Dedifferentiated amniotic fluid mesenchymal stem cell (primary cell): ENCODE measurements around the gene PLA2G4A.
"Not testable (repeated sequence)": the region's sequence is repeated elsewhere in the genome, so short reads cannot be mapped to it uniquely, and the experiment has no call there.

Experiments
- DNase-seq: peaks from one replicate; pipeline ENCODE4 v3.0.0-alpha.2; 2016; ENCODE audit errors: extremely low spot score

PLA2G4A gene

GRCh38 chr1:186873687-186874086, 44.9 kb downstream of the PLA2G4A start:
- DNase-seq: no peak

- DNase-seq: no peak
Observed at GRCh38 chr1:186875896-186876835, 47.4 kb downstream of the PLA2G4A start.

GRCh38 chr1:186878356-186878755, 49.6 kb downstream of the PLA2G4A start:
- DNase-seq: no peak

DNA sequence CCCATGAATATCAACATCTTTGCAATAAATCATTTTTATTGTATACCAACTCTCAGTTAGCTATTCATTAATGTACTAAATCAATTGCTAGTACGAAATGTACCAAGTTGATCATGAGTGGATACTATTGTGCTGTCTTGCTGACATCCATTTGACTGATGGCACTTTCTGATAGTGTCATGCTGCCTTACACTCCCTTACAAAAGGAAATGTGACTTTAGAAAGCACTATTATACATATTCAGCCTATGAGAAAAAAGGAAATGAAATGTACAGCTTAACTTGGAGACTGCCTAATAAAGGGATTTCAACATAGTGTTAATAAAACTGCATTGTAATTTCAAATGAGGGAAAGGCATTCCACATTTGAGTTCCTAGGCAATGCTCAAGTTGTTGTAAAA, 52.2 kb downstream of the PLA2G4A start:
- DNase-seq: no peak

- DNase-seq: no peak
Observed at GRCh38 chr1:186882372-186883134, 53.8 kb downstream of the PLA2G4A start.

DNA sequence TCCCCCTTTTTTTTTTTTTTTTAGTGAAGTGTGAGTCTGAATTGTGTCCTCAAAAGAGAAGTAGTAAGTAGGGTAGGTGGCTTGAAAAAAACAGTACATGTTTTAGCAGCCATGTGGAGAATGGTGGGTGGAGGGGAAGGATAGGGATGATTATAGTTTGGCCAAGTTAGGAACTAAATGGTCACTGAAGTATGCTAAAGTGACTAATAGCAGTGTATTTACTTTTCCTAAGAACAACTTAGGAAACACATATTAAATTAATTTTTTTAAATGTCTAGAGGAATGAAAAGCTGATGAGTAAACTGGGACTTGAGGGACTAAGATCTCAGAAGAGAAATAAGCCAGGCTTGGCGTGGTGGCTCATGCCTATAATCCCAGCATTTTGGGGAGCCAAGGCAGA, 55.5 kb downstream of the PLA2G4A start:
- no peak for DNase-seq

- DNase-seq: no peak
Observed at GRCh38 chr1:186887203-186887602, 58.5 kb downstream of the PLA2G4A start.

DNA sequence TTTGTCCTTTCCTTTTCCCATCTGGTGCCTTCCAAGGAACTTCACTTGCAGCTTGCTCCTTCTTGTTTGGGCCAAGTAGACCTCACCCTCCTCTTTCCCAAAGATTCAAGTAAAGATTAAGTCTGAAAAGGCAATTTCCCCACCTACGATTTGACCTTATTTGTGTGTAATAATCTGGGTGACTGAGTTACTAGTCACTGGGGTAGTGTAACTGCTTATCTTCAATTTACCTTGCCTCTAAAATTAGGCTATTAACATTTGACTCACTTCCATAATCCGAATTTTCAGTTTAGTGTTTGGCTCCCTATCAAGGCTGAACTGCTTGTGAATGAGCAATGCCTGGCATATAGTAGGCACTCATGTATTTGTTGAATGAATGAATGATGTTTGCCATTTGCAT, 59.6 kb downstream of the PLA2G4A start:
- DNase-seq: no peak

- no peak for DNase-seq
Observed at GRCh38 chr1:186892936-186893335, 64.2 kb downstream of the PLA2G4A start.

DNA sequence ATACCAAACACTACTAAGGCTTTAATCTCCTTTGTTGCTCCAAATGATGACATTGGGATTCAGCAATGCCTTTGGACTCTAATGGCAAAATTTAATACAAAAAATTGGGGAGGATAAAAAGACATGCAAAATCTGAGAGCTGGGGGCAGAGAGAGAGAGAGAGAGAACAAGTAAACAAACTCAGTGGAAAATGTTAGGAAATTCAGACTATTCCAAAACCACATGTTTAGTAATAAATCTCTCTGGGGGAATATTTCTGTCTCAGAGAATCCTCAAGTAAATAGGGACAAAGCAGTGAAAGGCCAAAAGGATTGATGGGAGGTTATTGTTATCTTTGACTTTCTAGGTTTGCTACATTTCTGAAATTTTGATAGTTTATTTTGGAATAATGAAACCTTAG, 65.7 kb downstream of the PLA2G4A start:
- no peak for DNase-seq

DNA sequence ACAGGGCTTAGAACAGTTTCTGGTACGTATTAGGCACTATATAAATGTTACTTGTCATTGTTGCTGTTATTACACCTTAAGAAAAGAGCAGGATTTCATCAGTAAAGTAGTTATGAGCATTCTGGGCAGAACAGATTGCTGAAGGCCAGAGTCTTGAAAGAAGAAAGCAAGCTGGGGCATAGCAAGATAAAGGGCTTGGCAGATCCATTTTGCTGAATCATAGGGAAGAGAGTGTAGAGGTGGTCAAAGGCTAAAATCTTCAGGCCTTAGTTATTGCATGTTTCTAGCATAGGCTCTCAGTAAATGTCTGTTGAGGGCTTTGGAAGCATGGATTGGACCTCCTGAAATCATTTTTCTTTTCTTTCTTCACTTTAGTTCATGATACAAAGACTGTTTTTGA, 67.5 kb downstream of the PLA2G4A start:
- no peak for DNase-seq

DNA sequence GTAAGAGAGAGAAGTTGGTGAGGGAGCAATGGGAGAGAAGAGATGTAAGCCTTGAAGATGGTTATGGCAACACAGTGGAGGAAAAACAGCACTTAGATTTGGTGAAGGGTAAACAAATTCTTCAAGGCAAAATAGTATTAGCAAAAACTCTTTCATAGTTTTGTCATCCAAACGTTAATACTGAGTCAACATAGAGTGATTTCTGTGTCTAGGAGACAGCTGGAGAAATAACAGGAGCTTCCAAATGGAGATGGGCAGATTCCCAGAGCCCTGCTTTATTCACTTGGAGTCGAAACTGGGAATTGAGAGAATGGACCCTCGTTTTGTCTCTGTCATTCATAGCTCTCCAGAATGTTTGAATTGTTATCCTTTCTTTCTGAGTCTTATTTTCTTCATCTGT, 68.3 kb downstream of the PLA2G4A start:
- DNase-seq: no peak

GRCh38 chr1:186899577-186899976, 70.8 kb downstream of the PLA2G4A start:
- no peak for DNase-seq

GRCh38 chr1:186899977-186900376, 71.2 kb downstream of the PLA2G4A start:
- no peak for DNase-seq

GRCh38 chr1:186900539-186901237, 71.9 kb downstream of the PLA2G4A start:
- DNase-seq: no peak

DNA sequence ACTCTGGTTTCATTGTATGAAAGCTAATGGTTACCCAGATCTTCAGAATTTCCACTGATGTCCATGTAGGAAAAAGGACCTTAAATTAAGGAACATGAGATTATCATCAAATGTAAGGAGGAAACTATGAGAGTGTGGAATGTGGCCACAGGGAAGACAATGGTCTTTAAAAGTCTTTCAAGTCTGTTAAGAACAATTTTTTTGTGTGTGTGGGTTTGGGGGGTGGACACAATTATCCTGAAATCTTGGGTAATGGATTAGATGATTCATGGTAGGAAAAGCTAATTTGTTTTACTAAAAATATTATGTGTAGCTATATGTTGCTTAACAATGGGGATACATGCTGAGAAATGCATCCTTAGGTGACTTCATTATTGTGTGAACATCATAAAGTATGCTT, 72.9 kb downstream of the PLA2G4A start:
- DNase-seq: no peak

- DNase-seq: no peak
Observed at GRCh38 chr1:186903374-186904136, 74.8 kb downstream of the PLA2G4A start.

- DNase-seq: no peak
Observed at GRCh38 chr1:186904361-186904760, 75.6 kb downstream of the PLA2G4A start.

- no peak for DNase-seq
Observed at GRCh38 chr1:186905561-186905960, 76.8 kb downstream of the PLA2G4A start.

DNA sequence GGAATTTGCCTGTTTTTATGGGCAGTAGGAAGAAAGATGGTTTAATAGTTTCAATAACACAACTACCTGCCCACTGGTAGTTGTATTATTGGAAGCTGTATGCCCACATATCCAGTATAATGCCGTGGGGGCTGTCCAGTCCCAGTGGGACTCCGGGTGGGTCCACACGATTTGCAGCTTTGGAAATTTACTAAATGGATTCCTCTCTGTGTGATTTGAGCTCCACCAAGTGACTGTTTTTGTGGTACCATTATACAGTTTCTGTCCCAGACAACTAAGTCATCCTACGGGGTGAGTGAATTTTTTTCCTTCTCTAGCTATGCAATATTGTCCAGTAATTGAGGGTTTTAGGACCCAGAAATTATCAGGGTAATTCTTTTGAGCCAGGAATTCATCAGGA, 86.8 kb downstream of the PLA2G4A start:
- DNase-seq: no peak

GRCh38 chr1:186917106-186917786, 88.5 kb downstream of the PLA2G4A start:
- DNase-seq: not testable (repeated sequence)
